Activated naive CD4-positive, alpha-beta T cell treated with anti-CD3 and anti-CD28 coated beads for 36 hours (primary cell): Measurements from ENCODE around the gene KLKB1. TPM values are rescaled to one million over a fixed set of nuclear protein-coding genes. Genes with fewer than 3 reads are reported as not detected.
"Not testable (repeated sequence)": the region's sequence is repeated elsewhere in the genome, so short reads cannot be mapped to it uniquely, and the experiment has no call there.

Source experiments
- CTCF ChIA-PET: fragments of 350-600 bp; sonication (Branson Sonifier 250); formaldehyde crosslinking; loops from one replicate; lab custom pipeline; 2021; ENCODE audit warnings: antibody characterized with exemption; lab: Charles Lee
- DNase-seq: peaks from one replicate; pipeline ENCODE4 v3.0.0-alpha.2; 2020
- H3K27ac Mint-ChIP-seq: one replicate; pipeline ENCODE4 v1.8.0; 2021; ENCODE audit warnings: mild to moderate bottlenecking, mixed read lengths
- H3K27me3 Mint-ChIP-seq: one replicate; pipeline ENCODE4 v1.8.0; 2021; ENCODE audit warnings: low read depth, mixed read lengths
- H3K36me3 Mint-ChIP-seq: one replicate; pipeline ENCODE4 v1.8.0; 2021; ENCODE audit warnings: low read depth, mixed read lengths
- H3K4me1 Mint-ChIP-seq: one replicate; pipeline ENCODE4 v1.8.0; 2021; ENCODE audit warnings: low read depth, mixed read lengths
- H3K4me3 Mint-ChIP-seq: one replicate; pipeline ENCODE4 v1.8.0; 2021; ENCODE audit warnings: mild to moderate bottlenecking, moderate library complexity, mixed read lengths
- H3K9me3 Mint-ChIP-seq: one replicate; pipeline ENCODE4 v1.8.0; 2021; ENCODE audit warnings: mixed read lengths
- intact Hi-C: fragments of 100-400 bp; cut with micrococcal nuclease; formaldehyde crosslinking; loops from one replicate; pipeline ENCODE4 v1.15.1; 2023
- total RNA-seq, 2 experiments: library from RNA; stranded (reverse); gene quantifications; one replicate each; pipeline ENCODE4 v1.2.3, GENCODE V29; 2021

Gene KLKB1
- total RNA-seq, 2 experiments from 2014 or later: not detected

DNA sequence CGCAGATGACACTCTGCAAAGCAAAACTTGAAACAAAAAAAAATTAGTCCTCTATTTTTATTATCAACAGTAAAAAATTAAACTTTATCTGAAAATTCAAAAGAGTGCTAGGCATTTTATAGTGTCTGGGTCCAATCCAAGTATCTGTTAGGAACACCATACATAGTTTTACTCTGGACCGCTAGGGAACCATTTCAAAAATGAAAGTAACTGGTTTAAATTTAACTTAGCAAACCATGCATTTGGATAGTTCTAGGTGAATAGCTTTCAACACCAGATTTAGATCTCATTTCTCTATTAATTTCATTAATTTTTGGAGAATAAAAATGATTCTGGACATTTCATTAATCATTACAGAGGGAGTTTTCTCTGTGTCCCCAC lies 1.2 kb downstream of the KLKB1 start:
- H3K27me3 Mint-ChIP-seq: peaks cover 2% of the 10 kb centered on the region
- H3K9me3 Mint-ChIP-seq: peaks cover 18% of the 10 kb centered on the region
- CTCF ChIA-PET: interaction anchor here (0.5 to 1.1 kb wide), 2 partner anchors 499 to 1850 kb away, joined by 3 read pairs; no protein-coding TSS in a partner anchor

DNA sequence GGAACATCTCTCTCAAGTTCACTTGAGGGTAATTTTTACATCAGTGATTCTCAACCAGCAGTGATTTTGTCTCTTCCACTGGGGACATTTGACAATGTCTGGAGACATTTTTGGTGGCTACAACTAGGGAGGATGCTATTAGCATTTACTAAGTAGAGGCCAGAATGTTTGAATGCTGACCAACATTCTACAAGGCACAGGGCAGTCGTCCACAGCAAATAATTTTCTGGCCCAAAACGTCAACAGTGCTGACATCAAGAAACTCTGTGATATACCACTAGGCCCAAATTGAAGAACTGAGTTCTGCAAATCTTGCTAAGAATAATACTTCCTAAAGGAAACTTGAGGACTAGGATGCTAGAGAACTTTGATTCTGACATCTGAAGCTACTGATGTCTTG lies 7.1 kb downstream of the KLKB1 start:
- Mint-ChIP-seq H3K4me3 (no peak overlapping the region), H3K9me3 (no peaks in the 10 kb centered on the region), H3K27ac (no peak overlapping the region), H3K4me1 (no peaks in the 10 kb centered on the region), H3K27me3 (no peaks in the 10 kb centered on the region), H3K36me3 (peaks cover 1% of the 10 kb centered on the region)
- intact Hi-C loops: no loop called here
- CTCF ChIA-PET: no interaction called here
- DNase-seq: no peak

More for the DNA sequence above, 1.2 kb downstream of the KLKB1 start:
- Mint-ChIP-seq H3K4me3 (no peak overlapping the region), H3K36me3 (peaks cover 15% of the 10 kb centered on the region), H3K27ac (no peak overlapping the region), H3K4me1 (no peaks in the 10 kb centered on the region)
- intact Hi-C loops: no loop called here
- DNase-seq: no peak

DNA sequence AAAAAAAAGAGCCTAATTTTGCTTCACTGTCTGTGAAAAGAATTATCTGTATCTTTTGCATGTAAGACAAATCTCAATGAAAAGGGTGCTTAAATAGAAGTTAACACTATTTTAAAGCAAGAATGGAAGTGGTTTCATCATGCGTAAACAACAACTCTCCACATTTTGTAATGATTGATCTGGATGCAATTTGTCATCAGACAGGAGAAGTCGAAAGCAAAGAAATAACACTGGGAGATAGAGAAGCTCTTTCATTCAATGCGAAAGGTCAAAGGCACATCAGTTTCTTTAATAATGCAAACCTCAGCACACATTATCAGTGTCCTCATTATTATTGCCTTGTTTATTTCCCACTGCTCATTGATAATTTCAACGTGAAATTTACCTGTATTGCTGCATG lies 8.8 kb downstream of the KLKB1 start:
- no peak for DNase-seq
- CTCF ChIA-PET: no interaction called here
- Mint-ChIP-seq H3K4me1 (no peaks in the 10 kb centered on the region), H3K9me3 (no peaks in the 10 kb centered on the region), H3K27ac (no peak overlapping the region), H3K36me3 (no peaks in the 10 kb centered on the region), H3K4me3 (no peak overlapping the region), H3K27me3 (no peaks in the 10 kb centered on the region)
- intact Hi-C loops: no loop called here

DNA sequence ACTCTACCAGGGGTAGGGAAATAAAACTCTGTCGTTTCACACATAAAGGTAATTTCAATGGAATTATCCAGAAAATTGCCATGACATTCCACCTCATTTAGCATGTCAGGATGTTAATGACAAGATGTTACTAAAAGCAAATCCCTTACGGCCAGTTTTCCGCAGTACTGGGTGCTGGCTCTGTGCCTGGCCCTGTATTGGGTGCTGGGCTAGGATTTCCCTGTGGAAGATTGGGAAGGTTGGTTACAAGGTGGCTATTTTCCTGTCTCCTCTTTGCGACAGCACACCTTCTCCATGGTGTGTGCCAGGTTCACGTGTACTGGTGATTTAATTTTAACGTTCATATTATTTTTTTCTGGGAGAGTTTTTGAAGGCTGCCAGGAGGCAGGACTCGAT lies 13.1 kb downstream of the KLKB1 start:
- no peak for DNase-seq
- Mint-ChIP-seq H3K4me3 (no peak overlapping the region), H3K36me3 (no peaks in the 10 kb centered on the region), H3K4me1 (no peaks in the 10 kb centered on the region), H3K9me3 (no peaks in the 10 kb centered on the region), H3K27me3 (no peaks in the 10 kb centered on the region), H3K27ac (no peak overlapping the region)
- CTCF ChIA-PET: no interaction called here
- intact Hi-C loops: no loop called here

DNA sequence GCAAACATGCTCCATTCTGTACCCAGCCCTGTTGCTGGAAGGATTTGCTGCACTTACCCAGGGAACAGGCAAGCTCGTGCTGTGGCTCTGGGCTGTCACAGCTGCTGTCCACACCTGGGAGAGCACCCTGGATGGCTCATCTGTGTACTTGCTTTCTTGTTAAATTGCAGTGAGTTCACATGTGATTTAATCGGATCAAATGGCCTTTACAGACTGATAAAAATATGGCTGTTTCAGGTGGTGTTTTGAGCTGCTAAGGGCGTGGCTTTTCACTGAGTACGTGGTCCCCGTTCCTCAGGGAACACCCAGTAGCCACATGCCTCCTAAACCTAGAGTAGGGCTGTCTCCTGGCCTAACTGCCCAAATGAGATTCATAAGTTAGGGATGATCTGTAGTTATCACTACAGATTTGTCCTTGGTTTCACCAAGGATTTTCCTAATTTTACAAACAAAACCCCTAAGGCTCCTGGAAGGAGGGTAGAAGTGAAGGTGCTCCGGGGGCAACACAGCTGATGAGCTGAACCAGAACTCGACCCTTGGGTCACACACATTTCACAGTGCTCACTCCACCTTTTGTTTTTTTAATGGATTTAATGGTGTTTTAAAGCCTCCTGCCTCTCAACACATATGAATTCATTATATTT lies 13.7 kb downstream of the KLKB1 start:
- Mint-ChIP-seq H3K9me3 (peaks cover 3% of the 10 kb centered on the region), H3K27me3 (no peaks in the 10 kb centered on the region), H3K4me3 (no peak overlapping the region), H3K36me3 (no peaks in the 10 kb centered on the region), H3K27ac (no peak overlapping the region), H3K4me1 (no peaks in the 10 kb centered on the region)
- no peak for DNase-seq
- CTCF ChIA-PET: no interaction called here
- intact Hi-C loops: no loop called here

DNA sequence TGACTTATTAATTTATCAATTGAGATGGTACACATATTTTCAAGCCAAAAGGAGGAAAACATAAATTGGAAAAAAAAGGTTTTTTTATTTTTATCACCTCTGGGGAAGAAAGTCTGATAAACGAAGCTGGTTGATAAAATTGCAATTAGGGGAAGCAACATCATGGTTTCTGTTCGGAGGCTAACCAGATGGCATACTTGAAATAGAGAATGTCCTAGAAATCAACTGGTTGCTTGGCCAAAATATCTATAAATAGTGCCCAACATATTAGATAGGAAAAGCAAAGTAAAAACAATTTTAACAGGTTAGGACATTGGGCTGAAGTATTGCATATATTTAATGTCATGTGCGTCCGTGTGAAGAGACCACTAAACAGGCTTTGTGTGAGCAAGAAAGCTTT lies 14.3 kb downstream of the KLKB1 start:
- H3K4me3 Mint-ChIP-seq: no peak overlapping the region
- no peak for DNase-seq
- H3K27ac Mint-ChIP-seq: no peak overlapping the region
- H3K36me3 Mint-ChIP-seq: no peaks in the 10 kb centered on the region
- H3K4me1 Mint-ChIP-seq: no peaks in the 10 kb centered on the region
- peaks cover 9% of the 10 kb centered on the region for H3K9me3 Mint-ChIP-seq
- intact Hi-C loops: no loop called here
- no peaks in the 10 kb centered on the region for H3K27me3 Mint-ChIP-seq
- CTCF ChIA-PET: no interaction called here

DNA sequence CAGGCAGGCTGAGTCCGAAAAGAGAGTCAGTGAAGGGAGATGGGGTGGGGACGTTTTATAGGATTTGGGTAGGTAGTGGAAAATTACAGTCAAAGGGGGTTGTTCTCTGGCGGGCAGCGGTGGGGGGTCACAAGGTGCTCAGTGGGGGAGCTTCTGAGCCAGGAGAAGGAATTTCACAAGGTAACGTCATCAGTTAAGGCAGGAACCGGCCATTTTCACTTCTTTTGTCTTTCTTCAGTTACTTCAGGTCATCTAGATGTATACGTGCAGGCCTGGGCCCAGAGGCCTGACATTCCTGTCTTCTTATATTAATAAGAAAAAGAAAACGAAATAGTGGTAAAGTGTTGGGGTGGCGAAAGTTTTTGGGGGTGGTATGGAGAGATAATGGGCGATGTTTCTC lies 14.7 kb downstream of the KLKB1 start:
- H3K4me1 Mint-ChIP-seq, H3K9me3 Mint-ChIP-seq, DNase-seq, H3K36me3 Mint-ChIP-seq, CTCF ChIA-PET, H3K27me3 Mint-ChIP-seq, H3K27ac Mint-ChIP-seq, intact Hi-C loops, H3K4me3 Mint-ChIP-seq: not testable (repeated sequence)

DNA sequence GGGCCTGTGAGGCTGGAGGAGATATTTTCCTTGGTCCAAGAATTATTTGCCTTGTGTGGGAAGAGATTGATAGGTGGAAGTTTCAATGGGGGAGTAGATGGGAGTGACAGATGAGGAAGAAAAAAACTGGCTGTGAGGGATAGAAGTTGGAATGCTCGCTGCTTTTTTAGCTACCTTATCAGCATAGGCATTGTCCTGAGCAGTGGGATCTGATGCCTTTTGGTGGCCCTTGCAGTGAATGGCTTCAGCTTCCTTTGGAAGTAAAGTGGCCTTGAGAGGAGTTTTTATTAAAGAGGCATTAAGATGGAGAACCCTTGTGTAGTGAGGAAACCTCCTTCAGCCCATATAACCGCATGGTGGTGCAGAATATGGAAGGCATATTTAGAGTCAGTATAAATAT lies 16.0 kb downstream of the KLKB1 start:
- Mint-ChIP-seq H3K4me1 (no peaks in the 10 kb centered on the region), H3K27me3 (no peaks in the 10 kb centered on the region), H3K27ac (no peak overlapping the region), H3K9me3 (peaks cover 9% of the 10 kb centered on the region), H3K4me3 (no peak overlapping the region), H3K36me3 (no peaks in the 10 kb centered on the region)
- DNase-seq: no peak
- CTCF ChIA-PET: no interaction called here
- intact Hi-C loops: no loop called here

DNA sequence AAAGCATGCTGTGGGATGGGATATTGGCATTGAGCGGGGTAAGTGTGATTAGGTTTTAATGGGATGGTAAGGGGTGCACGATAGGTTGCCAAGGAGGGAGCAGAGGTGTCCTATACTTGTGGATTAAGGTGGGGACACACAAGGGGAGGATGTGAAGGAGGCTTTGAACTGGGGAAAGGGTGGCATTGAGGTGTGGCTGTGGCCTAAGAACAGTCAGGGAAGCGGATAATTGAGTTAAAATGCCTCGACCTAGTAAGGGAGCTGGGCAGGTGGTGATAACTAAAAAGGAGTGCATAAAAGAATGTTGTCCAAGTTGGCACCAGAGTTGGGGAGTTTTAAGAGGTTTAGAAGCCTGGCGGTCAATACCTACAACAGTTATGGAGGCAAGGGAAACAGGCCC lies 17.5 kb downstream of the KLKB1 start:
- no peaks in the 10 kb centered on the region for H3K36me3 Mint-ChIP-seq
- H3K27ac Mint-ChIP-seq: no peak overlapping the region
- peaks cover 9% of the 10 kb centered on the region for H3K9me3 Mint-ChIP-seq
- CTCF ChIA-PET: no interaction called here
- H3K4me1 Mint-ChIP-seq: no peaks in the 10 kb centered on the region
- intact Hi-C loops: no loop called here
- no peak overlapping the region for H3K4me3 Mint-ChIP-seq
- H3K27me3 Mint-ChIP-seq: no peaks in the 10 kb centered on the region
- DNase-seq: no peak

DNA sequence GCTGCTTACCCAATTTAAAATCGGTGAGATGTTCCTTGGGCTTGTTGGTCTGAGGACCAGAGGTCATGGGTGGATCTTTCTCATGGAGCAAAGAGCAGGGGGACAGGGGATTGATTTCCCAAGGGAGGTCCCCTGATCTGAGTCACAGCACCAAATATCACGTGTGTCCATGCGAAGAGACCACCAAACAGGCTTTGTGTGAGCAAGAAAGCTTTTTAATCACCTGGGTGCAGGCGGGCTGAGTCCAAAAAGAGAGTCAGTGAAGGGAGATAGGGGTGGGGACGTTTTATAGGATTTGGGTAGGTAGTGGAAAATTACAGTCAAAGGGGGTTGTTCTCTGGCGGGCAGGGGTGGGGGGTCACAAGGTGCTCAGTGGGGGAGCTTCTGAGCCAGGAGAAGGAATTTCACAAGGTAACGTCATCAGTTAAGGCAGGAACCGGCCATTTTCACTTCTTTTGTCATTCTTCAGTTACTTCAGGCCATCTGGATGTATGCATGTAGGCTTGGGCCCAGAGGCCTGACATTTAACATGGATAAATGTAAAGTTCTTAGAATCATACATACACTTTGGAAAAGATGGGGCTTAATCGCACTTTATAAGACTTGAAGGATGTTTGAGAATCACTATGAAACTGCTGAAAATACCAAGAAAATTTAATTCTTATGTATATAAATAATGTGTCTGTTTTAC lies 19.9 kb downstream of the KLKB1 start:
- H3K4me1 Mint-ChIP-seq, H3K27me3 Mint-ChIP-seq, DNase-seq, H3K9me3 Mint-ChIP-seq, CTCF ChIA-PET, H3K36me3 Mint-ChIP-seq, H3K27ac Mint-ChIP-seq, H3K4me3 Mint-ChIP-seq, intact Hi-C loops: not testable (repeated sequence)

DNA sequence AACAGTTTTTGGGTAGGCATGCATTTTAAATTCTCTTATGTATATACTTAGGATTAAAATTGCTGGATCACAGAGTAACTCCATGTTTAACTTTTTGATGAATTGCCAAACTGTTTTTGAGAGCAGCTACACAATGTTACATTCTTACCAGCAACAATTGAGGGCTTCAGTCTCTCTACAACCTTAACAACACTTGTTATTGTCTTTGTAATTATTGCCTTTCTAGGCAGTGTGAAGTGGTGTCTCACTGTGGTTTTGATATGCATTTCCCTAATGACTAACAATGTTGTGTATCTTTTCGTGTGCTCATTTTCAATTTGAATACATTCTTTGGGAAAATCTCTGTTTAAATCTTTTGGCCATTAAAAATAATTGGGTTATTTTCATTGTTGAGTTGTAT lies 21.3 kb downstream of the KLKB1 start:
- Mint-ChIP-seq H3K4me3 (no peak overlapping the region), H3K36me3 (peaks cover 3% of the 10 kb centered on the region), H3K9me3 (peaks cover 9% of the 10 kb centered on the region), H3K27me3 (no peaks in the 10 kb centered on the region), H3K27ac (no peak overlapping the region), H3K4me1 (no peaks in the 10 kb centered on the region)
- CTCF ChIA-PET: no interaction called here
- intact Hi-C loops: no loop called here
- DNase-seq: no peak

DNA sequence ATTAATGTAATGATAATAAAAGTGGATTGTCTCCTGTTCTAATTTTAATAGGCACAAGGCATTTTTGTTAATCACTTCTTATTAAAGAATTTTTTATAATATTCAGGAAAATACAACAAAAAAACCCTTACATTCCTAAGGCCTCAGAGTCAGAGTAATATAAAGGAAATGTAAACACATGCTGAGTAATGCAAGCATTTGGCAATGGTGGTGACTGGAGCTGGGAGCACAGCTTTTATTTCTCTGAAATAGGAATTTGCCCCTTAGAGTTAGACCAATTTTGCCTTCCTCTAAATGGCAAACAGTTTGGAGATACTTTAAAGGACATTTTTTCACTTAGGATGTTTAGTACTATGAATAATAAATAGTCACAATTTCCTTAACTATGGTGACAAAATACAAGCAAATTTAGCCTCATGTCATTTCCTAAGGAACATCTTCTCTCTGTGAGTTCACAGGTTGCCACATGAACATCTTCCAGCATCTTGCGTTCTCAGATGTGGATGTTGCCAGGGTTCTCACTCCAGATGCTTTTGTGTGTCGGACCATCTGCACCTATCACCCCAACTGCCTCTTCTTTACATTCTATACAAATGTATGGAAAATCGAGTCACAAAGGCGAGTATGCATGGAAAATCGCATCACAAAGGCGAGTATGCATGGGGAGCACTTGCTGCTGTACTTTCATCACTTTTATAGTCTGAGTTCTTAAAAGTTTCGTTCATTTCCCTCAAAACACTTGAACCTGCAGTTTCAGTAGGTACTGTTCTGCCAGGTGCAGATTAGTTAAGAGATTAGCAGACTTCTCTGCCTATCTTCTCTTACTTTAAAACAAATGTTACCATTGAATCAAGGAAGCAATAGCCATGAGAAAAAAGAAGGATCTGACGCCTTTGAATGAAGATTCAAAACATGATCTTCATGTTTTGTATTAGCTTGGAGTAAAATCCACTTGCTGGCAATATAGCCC lies 22.8 kb downstream of the KLKB1 start:
- intact Hi-C loops: no loop called here
- Mint-ChIP-seq H3K27me3 (no peaks in the 10 kb centered on the region), H3K36me3 (peaks cover 3% of the 10 kb centered on the region), H3K4me1 (no peaks in the 10 kb centered on the region), H3K27ac (no peak overlapping the region), H3K4me3 (no peak overlapping the region), H3K9me3 (peaks cover 9% of the 10 kb centered on the region)
- DNase-seq: no peak
- CTCF ChIA-PET: interaction anchor here (1.1 kb wide), 1 partner anchor 19 kb away, joined by 3 read pairs; no protein-coding TSS in a partner anchor
